PFSK-1 (cell line): ENCODE measurements around the gene IFITM2.

Experiments
- POLR2AphosphoS5 ChIP-seq: IDR thresholded peaks from 2 replicates; pipeline ENCODE4 v1.6.1; 2012; ENCODE audit warnings: low read depth, mild to moderate bottlenecking, control low read depth, low read length, moderate library complexity
- TAF1 ChIP-seq: IDR thresholded peaks from 2 replicates; pipeline ENCODE4 v1.6.1; 2012; ENCODE audit warnings: low read length, control low read depth, borderline replicate concordance; ENCODE audit not compliant: insufficient read depth

DNA sequence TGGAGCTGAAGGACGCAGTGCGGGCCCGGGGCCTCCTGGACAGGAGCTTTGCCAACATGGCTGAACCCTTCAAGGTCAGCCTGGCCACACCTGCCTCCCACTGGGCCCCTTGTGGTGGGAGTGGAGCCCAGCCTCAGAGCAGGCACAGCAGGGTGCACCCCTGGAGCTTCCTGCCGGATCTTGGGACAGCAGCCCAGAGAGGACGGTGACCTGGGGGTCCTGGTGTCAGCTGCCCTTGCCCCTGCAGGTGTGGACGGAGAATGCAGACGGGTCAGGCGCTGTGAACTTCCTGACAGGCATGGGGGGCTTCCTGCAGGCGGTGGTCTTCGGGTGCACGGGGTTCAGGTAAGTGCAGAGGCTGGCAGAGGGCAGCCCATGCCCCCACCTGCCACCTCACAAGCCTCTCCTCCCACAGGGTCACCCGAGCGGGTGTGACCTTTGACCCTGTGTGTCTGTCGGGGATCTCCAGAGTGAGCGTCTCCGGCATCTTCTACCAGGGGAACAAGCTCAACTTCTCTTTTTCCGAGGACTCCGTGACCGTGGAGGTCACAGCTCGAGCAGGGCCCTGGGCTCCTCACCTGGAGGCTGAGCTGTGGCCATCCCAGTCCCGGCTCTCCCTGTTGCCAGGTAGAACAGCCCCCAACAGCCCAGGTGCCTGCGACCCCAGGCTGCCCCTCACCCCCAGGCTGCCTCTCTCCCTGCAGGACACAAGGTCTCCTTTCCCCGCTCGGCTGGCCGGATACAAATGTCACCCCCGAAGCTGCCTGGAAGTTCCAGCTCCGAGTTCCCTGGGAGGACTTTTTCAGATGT lies 13.6 kb upstream of the IFITM2 start:
- TF ChIP-seq TAF1 = no peak
- TF ChIP-seq POLR2AphosphoS5 = no peak
